ENCODE measurements around the gene ITFG1.

Gene ITFG1

GRCh38 chr16:47180073-47180472, 280.8 kb downstream of the ITFG1 start:
- H4K20me1 ChIP-seq (ENCODE audit: insufficient read depth, low read length, poor library complexity, severe bottlenecking) = no peaks in the 10 kb centered on the region
- no peaks in the 10 kb centered on the region for H3K79me2 ChIP-seq (ENCODE audit: insufficient read depth, low read length)
- no peak overlapping the region for H3K4me3 ChIP-seq (ENCODE audit: low read length, poor library complexity, severe bottlenecking)
- H3K36me3 ChIP-seq (ENCODE audit: insufficient read depth, low read length) = no peaks in the 10 kb centered on the region
- H3K9me3 ChIP-seq (ENCODE audit: insufficient read depth, low read depth, low read length) = no peaks in the 10 kb centered on the region
- TF ChIP-seq CTCF (conservative IDR thresholded peaks at IDR 0.05; ENCODE audit: low read length) (no peak), EZH2phosphoT487 (IDR thresholded peaks at IDR 0.05; ENCODE audit: borderline replicate concordance) (no peak)
- no peaks in the 10 kb centered on the region for H3K4me1 ChIP-seq (ENCODE audit: insufficient read depth, low read length, poor library complexity, severe bottlenecking)
- H2AFZ ChIP-seq (ENCODE audit: low read length) = no peak overlapping the region
- H3F3A ChIP-seq (ENCODE audit: low read depth) = no peaks in the 10 kb centered on the region
- H3K4me2 ChIP-seq (ENCODE audit: low read depth, low read length, poor library complexity, severe bottlenecking) = no peak overlapping the region
- H3K9ac ChIP-seq (ENCODE audit: low read depth, low read length, poor library complexity, severe bottlenecking) = no peak overlapping the region
- no peaks in the 10 kb centered on the region for H3K27me3 ChIP-seq (ENCODE audit: insufficient read depth, low read length, poor library complexity, severe bottlenecking)
- no peaks in the 10 kb centered on the region for H3K9me2 ChIP-seq (replicated peaks; ENCODE audit: low read depth, low read length)

- no peaks in the 10 kb centered on the region for H3K4me1 ChIP-seq (ENCODE audit: insufficient read depth, low read length, poor library complexity, severe bottlenecking)
- no peak overlapping the region for H3K4me2 ChIP-seq (ENCODE audit: low read depth, low read length, poor library complexity, severe bottlenecking)
- H3K9ac ChIP-seq (ENCODE audit: low read depth, low read length, poor library complexity, severe bottlenecking) = no peak overlapping the region
- no peak overlapping the region for H3K4me3 ChIP-seq (ENCODE audit: low read length, poor library complexity, severe bottlenecking)
- H3K36me3 ChIP-seq (ENCODE audit: insufficient read depth, low read length) = no peaks in the 10 kb centered on the region
- no peaks in the 10 kb centered on the region for H4K20me1 ChIP-seq (ENCODE audit: insufficient read depth, low read length, poor library complexity, severe bottlenecking)
- no peaks in the 10 kb centered on the region for H3K9me2 ChIP-seq (replicated peaks; ENCODE audit: low read depth, low read length)
- no peak for TF ChIP-seq CTCF (conservative IDR thresholded peaks at IDR 0.05; ENCODE audit: low read length)
- TF ChIP-seq EZH2phosphoT487 (IDR thresholded peaks at IDR 0.05; ENCODE audit: borderline replicate concordance) = no peak
- H3F3A ChIP-seq (ENCODE audit: low read depth) = no peaks in the 10 kb centered on the region
- no peaks in the 10 kb centered on the region for H3K27me3 ChIP-seq (ENCODE audit: insufficient read depth, low read length, poor library complexity, severe bottlenecking)
- H3K79me2 ChIP-seq (ENCODE audit: insufficient read depth, low read length) = no peaks in the 10 kb centered on the region
- no peaks in the 10 kb centered on the region for H3K9me3 ChIP-seq (ENCODE audit: insufficient read depth, low read depth, low read length)
- no peak overlapping the region for H2AFZ ChIP-seq (ENCODE audit: low read length)
Measured at GRCh38 chr16:47175152-47175551, 285.7 kb downstream of the ITFG1 start.

GRCh38 chr16:47162670-47163420, 298.0 kb downstream of the ITFG1 start:
- no peaks in the 10 kb centered on the region for H3K9me2 ChIP-seq (replicated peaks; ENCODE audit: low read depth, low read length)
- H3K9me3 ChIP-seq (ENCODE audit: insufficient read depth, low read depth, low read length) = no peaks in the 10 kb centered on the region

More at GRCh38 chr16:47162670-47163420, 298.0 kb downstream of the ITFG1 start:
- Histone ChIP-seq H3K27me3 (ENCODE audit: insufficient read depth, low read length, poor library complexity, severe bottlenecking) (no peaks in the 10 kb centered on the region), H3K36me3 (ENCODE audit: insufficient read depth, low read length) (peaks cover 13% of the 10 kb centered on the region; the same call in 1 of the 2 replicates), H4K20me1 (ENCODE audit: insufficient read depth, low read length, poor library complexity, severe bottlenecking) (no peaks in the 10 kb centered on the region), H3K79me2 (ENCODE audit: insufficient read depth, low read length) (no peaks in the 10 kb centered on the region), H3K4me1 (ENCODE audit: insufficient read depth, low read length, poor library complexity, severe bottlenecking) (no peaks in the 10 kb centered on the region), H3K4me3 (ENCODE audit: low read length, poor library complexity, severe bottlenecking) (no peak overlapping the region), H3K9ac (ENCODE audit: low read depth, low read length, poor library complexity, severe bottlenecking) (no peak overlapping the region), H3F3A (ENCODE audit: low read depth) (no peaks in the 10 kb centered on the region), H2AFZ (ENCODE audit: low read length) (no peak overlapping the region), H3K4me2 (ENCODE audit: low read depth, low read length, poor library complexity, severe bottlenecking) (no peak overlapping the region)
- TF ChIP-seq EZH2phosphoT487 (IDR thresholded peaks at IDR 0.05; ENCODE audit: borderline replicate concordance) (no peak), CTCF (conservative IDR thresholded peaks at IDR 0.05; ENCODE audit: low read length) (no peak)

Data from Loucy (cell line).